Stimulated activated CD4-positive, alpha-beta T cell treated with anti-CD3 and anti-CD28 coated beads, Interleukin-4, amount 100 ng/mL, for 48 hours (primary cell): ENCODE results near the gene FNBP1.

Experiments used
- DNase-seq, 2 donors: peaks; one replicate each; pipeline ENCODE4 v3.0.0-alpha.2; 2020; ENCODE audit warnings: low read depth in 2 of 2

FNBP1 gene

GRCh38 chr9:129875687-129876395 is 167.1 kb downstream of the FNBP1 start:
- DNase-seq, result no peak

DNA sequence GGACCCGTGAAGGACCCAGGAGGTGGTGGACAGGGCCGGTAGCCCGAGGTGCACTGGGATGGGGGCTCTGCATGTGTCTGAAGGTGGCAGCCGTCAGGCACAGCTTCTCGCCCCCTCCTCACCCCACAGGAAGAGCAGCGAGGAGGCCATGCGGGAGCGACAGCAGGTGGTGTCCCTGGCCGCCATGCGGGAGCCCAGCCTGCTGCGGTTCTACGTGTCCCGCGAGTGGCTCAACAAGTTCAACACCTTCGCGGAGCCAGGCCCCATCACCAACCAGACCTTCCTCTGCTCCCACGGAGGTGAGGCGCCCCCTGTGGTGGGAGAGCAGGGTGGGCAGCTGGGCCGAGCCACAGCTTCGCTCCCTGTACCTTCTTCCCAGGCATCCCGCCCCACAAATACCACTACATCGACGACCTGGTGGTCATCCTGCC is 167.8 kb downstream of the FNBP1 start:
- no peak for DNase-seq

DNA sequence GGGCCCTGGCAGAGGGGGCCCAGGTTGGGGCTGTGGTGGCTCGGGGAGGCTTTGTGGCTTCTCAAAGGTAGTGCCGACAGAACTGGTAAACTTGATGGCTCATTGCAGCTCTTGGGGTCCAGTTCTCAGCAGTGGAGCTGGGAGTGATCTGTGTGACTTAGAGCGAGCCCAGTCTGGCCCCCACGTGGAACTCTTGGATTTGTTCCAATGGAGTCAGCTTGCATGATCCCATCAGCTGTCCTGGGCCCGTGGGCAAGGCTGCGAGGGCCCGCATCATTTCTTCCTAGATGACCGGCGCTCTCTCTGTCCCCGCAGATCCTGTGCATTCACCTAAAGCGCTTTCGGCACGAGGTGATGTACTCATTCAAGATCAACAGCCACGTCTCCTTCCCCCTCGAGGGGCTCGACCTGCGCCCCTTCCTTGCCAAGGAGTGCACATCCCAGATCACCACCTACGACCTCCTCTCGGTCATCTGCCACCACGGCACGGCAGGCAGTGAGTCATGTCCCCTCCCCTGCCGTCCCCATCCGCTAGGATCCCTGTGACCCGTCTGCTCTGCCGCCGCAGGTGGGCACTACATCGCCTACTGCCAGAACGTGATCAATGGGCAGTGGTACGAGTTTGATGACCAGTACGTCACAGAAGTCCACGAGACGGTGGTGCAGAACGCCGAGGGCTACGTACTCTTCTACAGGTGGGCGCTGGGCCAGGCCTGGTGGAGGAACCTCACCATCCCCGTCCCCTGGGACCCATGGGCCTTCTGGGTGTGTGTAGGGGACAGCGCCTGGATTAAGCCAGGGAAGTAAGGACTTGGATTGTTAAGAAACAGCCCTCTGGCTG is 168.5 kb downstream of the FNBP1 start:
- no peak for DNase-seq

GRCh38 chr9:129873563-129874190 is 169.3 kb downstream of the FNBP1 start:
- DNase-seq, result no peak

DNA sequence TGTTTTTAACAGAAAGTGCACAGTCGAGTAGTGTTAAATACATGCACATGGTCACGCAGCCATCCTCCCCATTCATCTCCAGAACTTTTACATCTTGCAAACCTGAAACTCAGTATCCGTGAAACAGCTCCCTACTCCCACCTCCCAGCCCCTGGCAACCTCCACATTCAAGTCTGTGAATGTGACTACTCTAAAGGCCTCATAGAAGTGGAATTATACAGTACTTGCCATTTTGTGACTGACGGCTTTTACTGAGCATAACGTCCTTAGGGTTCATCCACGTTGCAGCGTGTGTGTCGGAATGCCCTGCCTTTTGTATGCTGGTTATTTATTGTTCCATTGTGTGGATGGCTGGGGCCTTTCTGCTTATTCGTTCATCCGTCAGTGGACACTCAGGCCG is 171.9 kb downstream of the FNBP1 start:
- DNase-seq, result no peak

DNA sequence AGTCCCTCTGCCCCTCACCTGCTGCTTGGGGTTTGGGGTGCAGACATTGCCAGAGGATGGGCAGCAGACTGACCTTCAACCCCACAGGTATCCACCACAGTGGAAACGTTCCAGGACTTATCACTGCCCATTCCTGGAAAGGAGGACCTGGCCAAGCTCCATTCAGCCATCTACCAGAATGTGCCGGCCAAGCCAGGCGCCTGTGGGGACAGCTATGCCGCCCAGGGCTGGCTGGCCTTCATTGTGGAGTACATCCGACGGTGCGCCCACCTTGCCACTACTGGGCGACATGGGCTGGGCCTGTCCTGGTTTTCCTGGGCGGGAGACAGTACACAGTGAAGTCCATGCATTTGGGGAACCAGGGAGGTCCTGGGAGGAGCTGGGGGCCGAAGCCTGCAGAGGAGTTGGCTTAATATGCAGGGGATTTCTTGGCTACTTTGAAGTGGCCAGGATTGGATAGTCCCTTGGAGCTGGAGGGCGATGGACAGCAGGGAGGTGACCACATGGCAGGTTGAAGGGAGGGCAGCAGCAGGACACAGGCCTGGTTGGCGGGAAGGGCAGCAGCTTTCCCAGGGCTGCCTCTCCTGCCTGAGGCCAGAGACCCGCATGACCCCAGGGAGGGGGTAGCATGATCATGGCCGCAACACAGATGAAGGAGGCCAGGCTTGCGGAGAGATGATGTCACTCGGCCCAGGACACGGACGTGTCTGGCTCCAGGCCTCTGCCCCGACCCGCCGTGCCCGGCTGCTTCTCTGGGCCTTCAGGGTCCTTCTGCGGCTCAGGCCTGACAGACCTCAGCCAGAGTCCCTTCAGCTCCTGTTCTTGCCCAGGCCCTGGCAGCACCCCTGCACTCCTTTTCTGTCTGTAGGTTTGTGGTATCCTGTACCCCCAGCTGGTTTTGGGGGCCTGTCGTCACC is 173.1 kb downstream of the FNBP1 start:
- no peak for DNase-seq

DNA sequence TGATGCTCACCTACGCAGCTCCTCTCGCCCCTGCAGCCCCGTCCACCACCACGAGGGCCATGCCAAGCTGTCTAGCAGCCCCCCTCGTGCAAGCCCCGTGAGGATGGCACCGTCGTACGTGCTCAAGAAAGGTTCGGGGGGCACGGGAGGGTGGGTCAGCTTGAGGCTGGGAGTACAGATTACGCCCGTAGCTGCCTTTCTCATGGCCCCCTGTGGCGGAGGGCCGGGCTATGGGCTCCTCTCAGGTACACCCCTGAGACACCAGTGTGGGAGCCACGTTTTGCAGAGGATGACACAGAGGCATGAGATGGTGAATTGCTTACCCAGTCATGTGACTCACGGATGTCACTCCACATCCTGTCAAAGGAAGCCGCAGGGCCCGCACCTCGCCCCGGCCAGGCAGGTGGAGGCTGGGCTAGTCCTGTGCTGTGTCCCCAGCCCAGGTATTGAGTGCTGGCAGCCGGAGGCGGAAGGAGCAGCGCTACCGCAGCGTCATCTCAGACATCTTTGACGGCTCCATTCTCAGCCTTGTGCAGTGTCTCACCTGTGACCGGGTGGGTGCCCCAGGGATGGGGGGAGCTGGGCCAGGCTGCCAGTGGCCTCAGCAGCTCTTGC is 174.0 kb downstream of the FNBP1 start:
- DNase-seq, result peak; percentile 67 to 73

DNA sequence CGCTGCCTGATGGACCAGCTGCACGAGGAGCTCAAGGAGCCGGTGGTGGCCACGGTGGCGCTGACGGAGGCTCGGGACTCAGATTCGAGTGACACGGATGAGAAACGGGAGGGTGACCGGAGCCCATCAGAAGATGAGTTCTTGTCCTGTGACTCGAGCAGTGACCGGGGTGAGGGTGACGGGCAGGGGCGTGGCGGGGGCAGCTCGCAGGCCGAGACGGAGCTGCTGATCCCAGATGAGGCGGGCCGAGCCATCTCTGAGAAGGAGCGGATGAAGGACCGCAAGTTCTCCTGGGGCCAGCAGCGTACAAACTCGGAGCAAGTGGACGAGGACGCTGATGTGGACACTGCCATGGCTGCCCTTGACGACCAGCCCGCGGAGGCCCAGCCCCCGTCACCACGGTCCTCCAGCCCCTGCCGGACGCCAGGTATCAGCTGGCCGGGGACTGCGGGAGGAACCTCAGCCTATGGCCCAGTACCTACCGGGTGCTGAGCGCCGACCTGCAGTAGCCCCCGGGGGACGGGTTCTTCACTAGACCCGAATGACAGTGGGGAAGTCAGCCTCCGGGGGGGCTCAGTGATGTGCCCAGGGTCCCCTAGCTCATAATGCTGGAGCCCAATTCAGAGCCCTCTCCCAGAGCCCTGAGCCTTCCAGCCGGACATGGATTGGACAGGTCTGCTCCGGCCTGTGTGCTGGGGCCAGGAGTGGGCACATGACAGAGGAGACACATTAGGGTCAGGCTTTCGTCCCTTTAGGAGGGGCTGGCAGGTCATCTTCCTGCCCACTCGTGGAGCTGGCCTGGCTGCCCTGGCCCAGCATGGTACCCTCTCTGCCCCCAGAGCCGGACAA is 174.7 kb downstream of the FNBP1 start:
- no peak for DNase-seq

- peak in 1 of 2 donors; percentile 24 for DNase-seq
Measured at GRCh38 chr9:129867136-129868022, 175.6 kb downstream of the FNBP1 start.

GRCh38 chr9:129866394-129867135 is 176.4 kb downstream of the FNBP1 start:
- peak in 1 of 2 donors; percentile 28 for DNase-seq

DNA sequence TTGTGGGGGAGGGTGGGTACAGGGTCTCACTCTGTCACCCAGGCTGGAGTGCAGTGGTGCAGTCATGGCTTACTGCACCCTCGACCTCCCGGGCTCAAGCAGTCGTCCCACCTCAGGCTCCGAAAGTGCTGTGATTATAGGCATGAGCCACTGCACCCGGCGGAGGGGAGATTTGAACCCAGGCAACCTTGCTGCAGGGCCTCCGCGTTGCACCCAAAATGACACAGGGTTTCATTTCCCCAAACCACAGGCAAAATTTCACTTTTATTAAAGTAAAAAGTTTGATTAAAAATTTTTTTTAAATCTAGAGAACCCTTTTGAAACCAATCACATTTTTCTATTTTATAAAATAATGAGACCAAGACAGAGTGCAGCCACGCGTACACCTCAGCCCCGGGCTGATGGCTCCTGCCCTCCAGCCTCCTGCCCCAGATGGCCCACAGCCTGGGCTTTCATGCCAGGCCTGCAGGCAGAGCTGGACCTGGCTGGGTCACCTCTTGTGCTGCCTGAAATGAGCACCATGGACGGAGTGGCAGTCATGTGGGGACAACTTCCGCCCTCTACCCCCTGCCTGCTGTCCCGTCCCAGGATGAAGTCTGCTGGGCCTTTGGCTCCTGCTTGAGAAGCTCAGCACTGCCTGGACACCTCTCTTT is 177.2 kb downstream of the FNBP1 start:
- DNase-seq, result no peak

DNA sequence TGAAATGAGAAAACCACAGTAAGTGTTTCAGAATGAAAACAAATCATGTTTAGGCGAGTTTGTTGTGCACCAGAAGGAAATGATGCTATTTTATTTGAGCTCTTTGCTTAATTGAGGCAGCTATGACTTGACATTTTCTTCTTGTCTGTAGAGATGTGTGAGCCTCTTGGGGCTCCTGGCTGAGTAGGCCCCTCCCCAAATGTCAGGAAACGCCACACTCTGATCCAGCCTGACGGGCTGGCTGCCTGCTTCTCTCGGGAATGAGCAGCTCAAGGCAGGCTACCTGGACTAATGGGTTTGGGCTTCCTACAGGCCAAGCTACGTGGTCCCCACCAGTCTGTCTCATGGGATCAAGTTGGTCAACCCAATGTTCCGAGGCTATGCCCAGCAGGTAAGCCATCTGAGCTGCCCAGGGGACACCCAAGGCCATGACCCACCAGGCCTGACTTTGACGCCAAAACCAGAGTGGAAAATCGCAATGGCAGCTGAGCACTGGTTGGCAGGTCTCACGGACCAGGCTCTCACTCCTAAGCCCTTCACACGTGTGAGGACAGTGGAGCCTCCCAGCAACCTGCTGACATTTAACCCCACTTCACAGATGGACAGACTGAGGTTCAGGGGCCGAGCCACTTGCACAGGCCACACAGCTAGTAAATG is 177.9 kb downstream of the FNBP1 start:
- no peak for DNase-seq

- DNase-seq, result peak; percentile 44 to 60
Measured at GRCh38 chr9:129863059-129863690, 179.8 kb downstream of the FNBP1 start.

DNA sequence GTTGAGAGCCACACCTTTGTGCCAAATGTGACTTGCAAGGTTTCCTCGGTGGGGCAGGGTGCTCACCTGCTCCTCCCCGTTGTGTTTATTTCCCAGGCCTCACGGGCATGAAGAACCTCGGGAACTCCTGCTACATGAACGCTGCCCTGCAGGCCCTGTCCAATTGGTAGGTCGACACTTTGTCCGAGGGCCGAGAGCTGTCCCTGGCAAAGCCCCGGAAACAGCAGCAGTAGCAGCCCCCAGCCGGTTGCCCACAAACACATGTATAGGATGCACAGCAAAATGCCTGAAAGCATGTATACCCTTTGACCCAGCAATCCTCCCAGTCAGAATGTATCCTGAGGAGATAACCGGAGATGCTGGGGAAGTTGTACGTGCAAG is 181.6 kb downstream of the FNBP1 start:
- no peak for DNase-seq

- peak in 1 of 2 donors; percentile 28 for DNase-seq
Measured at GRCh38 chr9:129860653-129861446, 182.1 kb downstream of the FNBP1 start.
